Cerebellar nuclear complex (tissue), 1 donor: ENCODE measurements around the gene SCYGR4.
"Not testable (repeated sequence)": the region's sequence is repeated elsewhere in the genome, so short reads cannot be mapped to it uniquely, and the experiment has no call there.

Experiments
- DNase-seq, 2 experiments: peaks; one replicate each; lab custom pipeline; 2025; lab: John Stamatoyannopoulos, UW

Gene SCYGR4

DNA sequence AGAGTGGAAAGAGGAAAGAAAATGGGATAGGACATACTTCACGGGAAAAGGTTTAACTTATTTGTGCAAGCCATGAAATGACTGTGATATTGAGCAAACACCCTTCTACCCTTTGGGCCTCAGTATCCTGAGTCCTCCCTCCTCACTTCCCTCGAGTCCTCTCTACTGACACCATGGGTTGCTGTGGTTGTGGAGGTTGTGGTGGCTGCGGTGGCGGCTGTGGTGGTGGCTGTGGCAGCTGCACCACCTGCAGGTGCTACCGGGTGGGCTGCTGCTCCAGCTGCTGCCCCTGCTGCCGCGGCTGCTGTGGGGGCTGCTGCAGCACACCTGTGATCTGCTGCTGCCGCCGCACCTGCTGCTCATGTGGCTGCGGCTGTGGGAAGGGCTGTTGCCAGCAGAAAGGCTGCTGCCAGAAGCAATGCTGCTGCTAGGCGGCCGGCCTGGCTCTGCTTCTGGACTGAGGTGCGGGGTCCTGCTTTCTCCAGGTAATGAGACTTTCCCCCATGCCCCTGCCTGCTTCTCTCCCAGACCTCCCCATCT is 49.4 kb downstream of the SCYGR4 start, which contains the start of gene SCYGR5:
TSS of gene SCYGR5 (plus strand) at position 174 of the 540 bp plus-strand sequence. CDS start at position 174, 0 bp downstream.
- not testable (repeated sequence) for DNase-seq
